DND-41 (cell line): ENCODE data around the gene CDC14A.

Experiments
- ATAC-seq: fragments of 200-7000 bp; cut with Tn5 transposase; 3 replicates; pipeline ENCODE4 v1.9.1; 2021; ENCODE audit warnings: low read depth; ENCODE audit not compliant: insufficient read depth
- DNase-seq: peaks from one replicate; pipeline ENCODE4 v3.0.0-alpha.2; 2020
- H2AFZ ChIP-seq: 2 replicates; pipeline ENCODE4 v1.6.0; 2012; ENCODE audit warnings: low read depth, low read length
- H3K27ac ChIP-seq: 2 replicates; pipeline ENCODE4 v1.5.1; 2012; ENCODE audit warnings: low read length, inconsistent platforms
- H3K27me3 ChIP-seq: fragments of 200-600 bp; sonication (generic); 2 replicates; pipeline ENCODE4 v1.6.0; 2012; ENCODE audit warnings: low read length, mild to moderate bottlenecking, inconsistent platforms; ENCODE audit not compliant: insufficient read depth, poor library complexity
- H3K36me3 ChIP-seq: 2 replicates; pipeline ENCODE4 v1.5.1; 2012; ENCODE audit warnings: low read length, inconsistent platforms; ENCODE audit not compliant: insufficient read depth
- H3K4me1 ChIP-seq: 2 replicates; pipeline ENCODE4 v1.5.1; 2012; ENCODE audit warnings: mild to moderate bottlenecking, low read length; ENCODE audit not compliant: insufficient read depth
- H3K4me2 ChIP-seq: 2 replicates; pipeline ENCODE4 v1.6.0; 2012; ENCODE audit warnings: mild to moderate bottlenecking, moderate library complexity, low read length, inconsistent platforms; ENCODE audit not compliant: insufficient read depth
- H3K4me3 ChIP-seq, 2 experiments: fragments of 200-600 bp in 1 of 2; shearing (Covaris generic) in 1 of 2; 2 replicates each; pipeline ENCODE4 v1.5.1; 2012 to 2016; ENCODE audit warnings: inconsistent platforms in 2 of 2, low read length in 2 of 2, mild to moderate bottlenecking in 2 of 2, low read depth in 1 of 2, moderate library complexity in 1 of 2
- H3K79me2 ChIP-seq: 2 replicates; pipeline ENCODE4 v1.6.0; 2012; ENCODE audit warnings: low read length, inconsistent platforms; ENCODE audit not compliant: insufficient read depth
- H3K9ac ChIP-seq: 2 replicates; pipeline ENCODE4 v1.6.0; 2012; ENCODE audit warnings: low read depth, mild to moderate bottlenecking, inconsistent platforms, low read length, moderate library complexity
- H3K9me3 ChIP-seq: 2 replicates; pipeline ENCODE4 v1.5.1; 2012; ENCODE audit warnings: low read length, moderate library complexity, mild to moderate bottlenecking, inconsistent platforms; ENCODE audit not compliant: insufficient read depth, severe bottlenecking
- H4K20me1 ChIP-seq: 2 replicates; pipeline ENCODE4 v1.6.0; 2012; ENCODE audit warnings: low read length; ENCODE audit not compliant: insufficient read depth
- EZH2 ChIP-seq: IDR thresholded peaks from 3 replicates; pipeline ENCODE4 v1.6.1; 2012; ENCODE audit warnings: borderline replicate concordance, low read depth, mild to moderate bottlenecking, moderate library complexity, low read length, inconsistent platforms; ENCODE audit not compliant: severe bottlenecking
- TF ChIP-seq, protein P1 (sequence below): IDR thresholded peaks from 2 replicates; pipeline ENCODE4 v1.5.1; 2012; ENCODE audit warnings: borderline replicate concordance, low read length, moderate library complexity, mild to moderate bottlenecking; ENCODE audit not compliant: poor library complexity, severe bottlenecking; ENCODE audit errors: extremely low read depth

The CDC14A gene

DNA sequence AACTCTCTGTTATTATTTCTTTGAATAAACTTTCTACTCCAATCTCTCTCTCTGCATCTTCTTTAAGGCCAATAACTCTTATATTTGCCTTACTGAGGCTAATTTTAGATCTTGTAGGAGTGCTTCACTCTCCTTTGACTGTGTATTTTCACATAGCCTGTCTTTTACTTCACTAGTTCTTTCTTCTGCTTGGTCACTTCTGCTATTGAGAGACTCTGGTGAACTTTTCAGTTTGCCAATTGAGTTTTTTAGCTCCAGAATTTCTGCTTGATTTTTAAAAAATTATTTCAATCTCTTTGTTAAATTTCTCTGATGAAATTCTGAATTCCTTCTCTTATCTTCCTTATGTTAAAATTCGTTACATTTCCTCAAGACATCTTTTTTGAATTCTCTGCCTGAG, 203.9 kb downstream of the CDC14A start:
- no peak for ATAC-seq
- TF ChIP-seq EZH2: no peak
- TF ChIP-seq, protein P1, sequence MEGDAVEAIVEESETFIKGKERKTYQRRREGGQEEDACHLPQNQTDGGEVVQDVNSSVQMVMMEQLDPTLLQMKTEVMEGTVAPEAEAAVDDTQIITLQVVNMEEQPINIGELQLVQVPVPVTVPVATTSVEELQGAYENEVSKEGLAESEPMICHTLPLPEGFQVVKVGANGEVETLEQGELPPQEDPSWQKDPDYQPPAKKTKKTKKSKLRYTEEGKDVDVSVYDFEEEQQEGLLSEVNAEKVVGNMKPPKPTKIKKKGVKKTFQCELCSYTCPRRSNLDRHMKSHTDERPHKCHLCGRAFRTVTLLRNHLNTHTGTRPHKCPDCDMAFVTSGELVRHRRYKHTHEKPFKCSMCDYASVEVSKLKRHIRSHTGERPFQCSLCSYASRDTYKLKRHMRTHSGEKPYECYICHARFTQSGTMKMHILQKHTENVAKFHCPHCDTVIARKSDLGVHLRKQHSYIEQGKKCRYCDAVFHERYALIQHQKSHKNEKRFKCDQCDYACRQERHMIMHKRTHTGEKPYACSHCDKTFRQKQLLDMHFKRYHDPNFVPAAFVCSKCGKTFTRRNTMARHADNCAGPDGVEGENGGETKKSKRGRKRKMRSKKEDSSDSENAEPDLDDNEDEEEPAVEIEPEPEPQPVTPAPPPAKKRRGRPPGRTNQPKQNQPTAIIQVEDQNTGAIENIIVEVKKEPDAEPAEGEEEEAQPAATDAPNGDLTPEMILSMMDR: no peak
- no peak overlapping the region for H3K4me2 ChIP-seq

DNA sequence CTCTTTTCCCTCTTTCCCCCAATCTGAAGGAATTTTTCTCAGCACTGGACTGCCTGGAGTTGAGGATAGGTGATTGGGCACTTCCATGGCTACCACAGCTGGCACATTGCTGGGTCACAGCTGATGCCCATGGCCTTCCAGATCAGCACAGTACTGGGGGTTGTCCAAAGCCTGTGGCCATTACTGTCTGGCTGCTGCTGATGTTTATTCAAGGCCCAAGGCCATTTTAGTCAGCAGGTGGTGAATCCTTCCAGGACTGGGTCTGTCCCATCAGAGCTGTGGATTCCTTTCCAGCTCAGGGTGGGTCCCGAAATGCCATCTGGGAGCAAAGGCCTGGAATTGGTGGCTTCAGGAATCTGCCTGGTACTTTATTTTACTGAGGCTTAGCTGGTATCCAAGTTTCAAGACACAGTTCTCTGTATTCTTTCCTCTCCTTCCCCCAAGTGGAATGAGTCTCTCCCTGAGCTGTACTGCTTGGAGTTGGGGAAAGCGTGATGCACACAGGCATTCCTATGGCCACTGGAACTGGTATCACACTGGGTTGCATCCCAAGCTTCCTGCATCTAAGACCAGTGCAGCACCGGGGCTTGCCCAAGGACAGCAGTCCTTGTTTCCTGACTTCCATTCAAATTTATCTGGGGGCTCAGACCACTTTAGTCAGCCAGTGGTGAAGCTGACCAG, 204.8 kb downstream of the CDC14A start:
- no peaks in the 10 kb centered on the region for H3K79me2 ChIP-seq
- no peak overlapping the region for H3K4me3 ChIP-seq
- no peaks in the 10 kb centered on the region for H4K20me1 ChIP-seq
- no peak overlapping the region for H3K9ac ChIP-seq
- H3K27me3 ChIP-seq: no peaks in the 10 kb centered on the region
- DNase-seq (no peak), ATAC-seq (no peak)
- H3K27ac ChIP-seq: no peak overlapping the region
- H3K4me1 ChIP-seq: no peaks in the 10 kb centered on the region
- H3K4me2 ChIP-seq: no peak overlapping the region
- peaks cover 13% of the 10 kb centered on the region for H3K9me3 ChIP-seq
- TF ChIP-seq, protein P1: no peak
- TF ChIP-seq EZH2: no peak
- H3K36me3 ChIP-seq: no peaks in the 10 kb centered on the region
- no peak overlapping the region for H2AFZ ChIP-seq

More for the DNA sequence above, 203.9 kb downstream of the CDC14A start:
- H3K4me1 ChIP-seq: no peaks in the 10 kb centered on the region
- H3K36me3 ChIP-seq: no peaks in the 10 kb centered on the region
- no peaks in the 10 kb centered on the region for H4K20me1 ChIP-seq
- H3K79me2 ChIP-seq: no peaks in the 10 kb centered on the region
- H3K4me3 ChIP-seq: no peak overlapping the region
- H2AFZ ChIP-seq: no peak overlapping the region
- H3K9ac ChIP-seq: no peak overlapping the region
- H3K9me3 ChIP-seq: peaks cover 18% of the 10 kb centered on the region
- DNase-seq: no peak
- H3K27ac ChIP-seq: no peak overlapping the region
- H3K27me3 ChIP-seq: no peaks in the 10 kb centered on the region

DNA sequence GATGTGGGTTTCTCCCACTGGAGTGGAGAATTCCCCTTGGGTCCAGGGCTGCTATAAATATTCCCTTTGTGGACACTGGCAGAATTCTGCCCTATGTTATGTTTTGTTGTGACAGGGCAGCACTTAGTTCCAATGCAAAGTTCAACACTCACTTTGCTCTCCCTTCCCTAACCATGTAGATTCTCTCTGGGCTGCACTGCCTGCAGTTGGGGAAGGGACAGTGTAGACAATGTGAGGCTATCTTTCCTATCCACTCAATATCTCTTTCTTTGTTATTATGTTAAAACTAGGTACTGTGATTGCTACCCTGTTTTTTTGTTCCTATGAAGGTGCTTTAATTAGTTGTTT, 205.3 kb downstream of the CDC14A start:
- Histone ChIP-seq H3K27ac (no peak overlapping the region), H3K27me3 (no peaks in the 10 kb centered on the region), H3K4me1 (no peaks in the 10 kb centered on the region), H3K36me3 (no peaks in the 10 kb centered on the region), H3K9ac (no peak overlapping the region), H3K9me3 (peaks cover 12% of the 10 kb centered on the region), H3K4me3 (no peak overlapping the region), H3K4me2 (no peak overlapping the region), H3K79me2 (no peaks in the 10 kb centered on the region), H2AFZ (no peak overlapping the region), H4K20me1 (no peaks in the 10 kb centered on the region)
- TF ChIP-seq EZH2: no peak
- TF ChIP-seq, protein P1: no peak
- DNase-seq (no peak), ATAC-seq (no peak)
